Adrenal gland (tissue), 12 donors: ENCODE data around the gene USF1. TPM values are rescaled to one million over a fixed set of nuclear protein-coding genes. Genes with fewer than 3 reads are reported as not detected.

Experiments
- DNase-seq, 7 donors: peaks; one replicate each; pipeline ENCODE4 v3.0.0-alpha.2; 2019 to 2020
- H3K27ac ChIP-seq, 5 donors: fragments of 200-600 bp; sonication (generic) in 4 of 5; 1 replicate in 3 of 5; 2 replicates in 2 of 5; pipeline versions ENCODE4 v1.5.1 to v1.8.0; 2016 to 2020; ENCODE audit warnings: mild to moderate bottlenecking in 1 of 5
- H3K27me3 ChIP-seq: fragments of 200-600 bp; 2 replicates; pipeline ENCODE4 v1.8.0; 2021
- H3K36me3 ChIP-seq, 2 donors: fragments of 200-600 bp; replicated peaks in 1 of 2; 1 replicate in 1 of 2; 2 replicates in 1 of 2; pipeline versions ENCODE4 v1.5.1 to v1.8.0; 2018 to 2022
- H3K4me1 ChIP-seq, 2 donors: fragments of 200-600 bp; replicated peaks in 1 of 2; 1 replicate in 1 of 2; 2 replicates in 1 of 2; pipeline versions ENCODE4 v1.5.1 to v1.8.0; 2018 to 2021
- H3K4me3 ChIP-seq, 4 donors: fragments of 200-600 bp; sonication (generic) in 3 of 4; one replicate each; pipeline ENCODE4 v1.5.1; 2016 to 2018
- H3K9me3 ChIP-seq, 3 donors: fragments of 200-600 bp; sonication (generic) in 1 of 3; replicated peaks in 1 of 3; 1 replicate in 2 of 3; 2 replicates in 1 of 3; pipeline versions ENCODE4 v1.5.1 to v1.8.0; 2016 to 2021
- POLR2A ChIP-seq, 2 donors: fragments of 450-650 bp; IDR thresholded peaks; one replicate each; pipeline ENCODE4 v1.6.1; 2017; ENCODE audit warnings: antibody characterized with exemption in 2 of 2, mild to moderate bottlenecking in 2 of 2, moderate library complexity in 1 of 2
- WGBS, 4 donors: extraction: QIAGEN DNeasy Blood & Tissue Kit in 2 of 4; methylation state at CpG; one replicate each; pipeline versions ENCODE4 v1.1.5 to v1.1.7; 2013 to 2017; 5-methylcytosine and 5-hydroxymethylcytosine counted together
- intact Hi-C, 2 donors: fragments of 100-400 bp; cut with DNase I; formaldehyde crosslinking; loops; one replicate each; pipeline versions ENCODE4 v1.14.1 to v1.15.0; 2022 to 2023
- polyA plus RNA-seq, 3 donors: library from polyadenylated mRNA; stranded (reverse); fragments of 200-250 nt in 2 of 3; fragments of 350-450 nt in 1 of 3; fragmentation: Illumina TruSeq in 1 of 3; extraction: RNeasy Lipid Tissue Mini Kit (QIAGEN cat#74804) in 1 of 3; gene quantifications; one replicate each; pipeline ENCODE4 v1.2.3, GENCODE V29; 2013 to 2014
- total RNA-seq, 9 donors: library from RNA; depleted of rRNA in 4 of 9; stranded (reverse); fragments of >200 nt in 4 of 9; fragments of 120-200 nt in 1 of 9; fragmentation: NEBNext Ultra II Directional in 1 of 9; extraction: Animal tissue kit (Norgen Biotek cat#: 25700) in 1 of 9; gene quantifications; one replicate each; pipeline versions ENCODE4 v1.1.0 to v1.2.4, GENCODE V29; 2013 to 2023
- TF ChIP-seq, protein P1 (sequence below), 6 experiments: fragments of 450-650 bp in 4 of 6; fragments of 200-600 bp in 2 of 6; sonication (generic) in 1 of 6; IDR thresholded peaks; 1 replicate in 5 of 6; 2 replicates in 1 of 6; pipeline versions ENCODE4 v1.5.1 to v1.8.0; 2016 to 2021; ENCODE audit warnings: antibody characterized with exemption in 6 of 6, mild to moderate bottlenecking in 2 of 6, moderate library complexity in 1 of 6
- donor health status: healthy with polysubstance abuse.
- donor health status: Bipolar disorder and iron deficiency.
- donor health status: DM: yes; HTN: yes; CAD: no.
- donor health status: DM: no; HTN: no; CAD: no.
- donor health status: DM: no; HTN: no; CAD: no.
- donor health status: DM: yes; HTN: yes; CAD: no.

Gene USF1
- total and polyA plus RNA-seq, 12 donors, result 41.3 to 153 (median 63.7) TPM

DNA sequence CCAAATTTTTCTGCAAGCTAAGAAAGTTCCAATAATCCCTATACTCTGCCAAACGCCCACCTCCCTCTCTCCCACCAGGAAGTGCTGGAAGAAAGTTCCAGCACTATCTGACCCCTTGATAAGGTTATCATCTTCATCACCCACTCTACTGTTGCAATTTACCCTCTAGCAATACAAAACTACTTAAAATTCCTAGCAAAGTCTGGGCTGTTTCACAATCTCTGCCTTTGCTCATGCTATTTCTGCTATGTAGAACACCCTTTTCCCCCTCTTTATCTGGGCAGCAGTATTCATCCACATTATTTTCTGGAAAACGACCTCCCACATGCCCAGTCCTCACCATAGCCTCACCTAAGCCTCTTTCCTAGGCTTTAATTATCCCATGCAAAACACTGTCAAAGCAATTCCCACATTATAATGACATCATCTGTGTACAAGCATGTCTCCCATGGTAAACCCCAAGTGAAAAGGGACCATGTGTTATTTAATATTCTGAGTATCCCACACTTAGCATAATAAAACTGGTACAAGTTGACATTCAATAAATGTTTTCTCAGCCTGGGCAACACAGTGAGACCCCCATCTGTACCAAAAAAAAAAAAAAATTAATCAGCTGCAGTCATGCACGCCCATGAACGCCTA is 36.8 kb downstream of the USF1 start:
- no peaks in the 10 kb centered on the region for H3K36me3 ChIP-seq
- H3K27me3 ChIP-seq, result no peaks in the 10 kb centered on the region
- H3K4me3 ChIP-seq, result no peak overlapping the region
- intact Hi-C loops, result loop anchor here in 1 of 2 donors (5.0 kb wide), 1 partner anchor 83 kb away; no protein-coding TSS in a partner anchor
- H3K9me3 ChIP-seq, result no peaks in the 10 kb centered on the region
- DNase-seq, result peak in 1 of 7 donors; percentile 3
- H3K4me1 ChIP-seq, result peaks cover 8 to 12% of the 10 kb centered on the region in 2 donors
- TF ChIP-seq, protein P1, sequence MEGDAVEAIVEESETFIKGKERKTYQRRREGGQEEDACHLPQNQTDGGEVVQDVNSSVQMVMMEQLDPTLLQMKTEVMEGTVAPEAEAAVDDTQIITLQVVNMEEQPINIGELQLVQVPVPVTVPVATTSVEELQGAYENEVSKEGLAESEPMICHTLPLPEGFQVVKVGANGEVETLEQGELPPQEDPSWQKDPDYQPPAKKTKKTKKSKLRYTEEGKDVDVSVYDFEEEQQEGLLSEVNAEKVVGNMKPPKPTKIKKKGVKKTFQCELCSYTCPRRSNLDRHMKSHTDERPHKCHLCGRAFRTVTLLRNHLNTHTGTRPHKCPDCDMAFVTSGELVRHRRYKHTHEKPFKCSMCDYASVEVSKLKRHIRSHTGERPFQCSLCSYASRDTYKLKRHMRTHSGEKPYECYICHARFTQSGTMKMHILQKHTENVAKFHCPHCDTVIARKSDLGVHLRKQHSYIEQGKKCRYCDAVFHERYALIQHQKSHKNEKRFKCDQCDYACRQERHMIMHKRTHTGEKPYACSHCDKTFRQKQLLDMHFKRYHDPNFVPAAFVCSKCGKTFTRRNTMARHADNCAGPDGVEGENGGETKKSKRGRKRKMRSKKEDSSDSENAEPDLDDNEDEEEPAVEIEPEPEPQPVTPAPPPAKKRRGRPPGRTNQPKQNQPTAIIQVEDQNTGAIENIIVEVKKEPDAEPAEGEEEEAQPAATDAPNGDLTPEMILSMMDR (IDR thresholded peaks at IDR 0.05), result no peak
- no peak for TF ChIP-seq POLR2A (IDR thresholded peaks at IDR 0.05)
- no peak overlapping the region for H3K27ac ChIP-seq
- 70 to 85% (median 76%) methylated on average over 4 of the region's 4 CpGs for WGBS, 4 donors

DNA sequence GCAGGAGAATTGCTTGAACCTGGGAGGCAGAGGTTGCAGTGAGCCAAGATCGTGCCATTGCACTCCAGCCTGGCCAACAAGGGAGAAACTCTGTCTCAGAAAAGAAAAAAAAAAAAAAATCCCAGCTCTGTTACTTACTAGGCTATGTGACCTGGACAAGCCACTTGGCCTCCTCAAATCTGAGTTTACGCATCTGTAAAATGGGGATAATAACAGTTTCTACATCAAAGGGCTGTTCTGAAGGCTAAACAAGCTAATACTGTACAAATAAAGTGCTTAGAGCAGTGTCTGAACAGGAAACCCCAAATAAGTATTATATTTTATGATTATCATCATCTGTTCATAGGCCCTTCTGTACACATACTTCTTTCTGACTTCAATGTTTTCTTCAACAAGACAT is 38.4 kb downstream of the USF1 start:
- Histone ChIP-seq H3K27me3 (no peaks in the 10 kb centered on the region), H3K9me3 (no peaks in the 10 kb centered on the region), H3K4me3 (no peak overlapping the region), H3K27ac (no peak overlapping the region), H3K36me3 (no peaks in the 10 kb centered on the region), H3K4me1 (no peaks in the 10 kb centered on the region)
- WGBS, 4 donors, result 89 to 99% (median 95%) methylated on average over 2 of the region's 2 CpGs
- TF ChIP-seq, protein P1 (IDR thresholded peaks at IDR 0.05), result no peak
- TF ChIP-seq POLR2A (IDR thresholded peaks at IDR 0.05), result no peak
- intact Hi-C loops, result loop anchor here in 1 of 2 donors (5.0 kb wide), 1 partner anchor 85 kb away; no protein-coding TSS in a partner anchor
- DNase-seq, result no peak

DNA sequence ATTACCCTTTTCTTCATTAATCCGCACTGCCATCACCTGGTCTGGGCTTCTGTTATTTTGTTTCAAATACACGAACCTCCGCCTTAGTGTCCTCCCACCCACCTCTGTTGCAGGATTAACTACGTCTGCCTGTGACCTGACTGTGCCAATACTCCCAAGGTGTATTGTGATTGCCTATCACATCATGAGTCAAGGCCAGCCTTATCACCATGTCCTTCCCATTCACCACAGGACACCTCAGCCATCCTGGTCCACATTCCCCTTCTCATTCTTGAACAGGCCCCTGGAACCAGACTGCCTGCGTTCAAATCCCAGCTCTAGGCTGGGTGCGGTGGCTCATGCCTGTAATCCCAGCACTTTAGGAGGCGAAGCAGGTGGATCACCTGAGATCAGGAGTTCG is 39.2 kb downstream of the USF1 start:
- 86 to 91% (median 89%) methylated on average over 8 of the region's 8 CpGs for WGBS, 4 donors
- no peaks in the 10 kb centered on the region for H3K36me3 ChIP-seq
- H3K27ac ChIP-seq, result no peak overlapping the region
- intact Hi-C loops, result loop anchor here in 1 of 2 donors (5.0 kb wide), 1 partner anchor 86 kb away; no protein-coding TSS in a partner anchor
- peaks cover 2 to 3% of the 10 kb centered on the region in 2 donors for H3K4me1 ChIP-seq
- DNase-seq, result no peak
- no peaks in the 10 kb centered on the region for H3K27me3 ChIP-seq
- no peak overlapping the region for H3K4me3 ChIP-seq
- TF ChIP-seq, protein P1 (IDR thresholded peaks at IDR 0.05), result no peak
- TF ChIP-seq POLR2A (IDR thresholded peaks at IDR 0.05), result no peak
- no peaks in the 10 kb centered on the region for H3K9me3 ChIP-seq

DNA sequence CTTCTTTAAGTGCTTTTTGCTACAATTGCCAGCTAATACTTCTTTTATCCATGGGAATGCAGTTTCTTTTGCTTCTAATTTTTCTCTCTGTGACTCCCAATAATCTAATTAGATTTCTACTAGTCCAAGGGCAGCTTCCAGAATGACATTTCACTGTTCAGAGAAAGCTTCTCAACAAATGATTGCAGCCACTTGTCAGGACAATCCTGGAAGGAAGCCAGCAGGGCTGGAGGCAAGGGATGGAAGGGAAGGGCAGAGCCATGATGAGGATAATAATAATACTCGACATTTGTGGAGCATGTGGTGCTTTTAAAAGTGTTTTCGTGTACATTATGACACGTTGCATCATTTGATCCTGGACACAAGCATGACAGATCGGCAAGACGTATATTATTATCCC is 44.3 kb downstream of the USF1 start:
- H3K27me3 ChIP-seq, result no peaks in the 10 kb centered on the region
- H3K4me3 ChIP-seq, result no peak overlapping the region
- H3K9me3 ChIP-seq, result no peaks in the 10 kb centered on the region
- TF ChIP-seq, protein P1 (IDR thresholded peaks at IDR 0.05), result no peak
- TF ChIP-seq POLR2A (IDR thresholded peaks at IDR 0.05), result no peak
- H3K4me1 ChIP-seq, result peaks cover 8 to 12% of the 10 kb centered on the region in 2 donors
- DNase-seq, result peak in 3 of 7 donors; percentile 33 to 56 (median 55)
- WGBS, 4 donors, result 62 to 75% (median 70%) methylated on average over 5 of the region's 5 CpGs
- intact Hi-C loops, result loop anchor here in 1 of 2 donors (5.0 kb wide), 1 partner anchor 51 kb away; no protein-coding TSS in a partner anchor
- peaks cover 0 to 26% of the 10 kb centered on the region in 2 donors for H3K36me3 ChIP-seq
- H3K27ac ChIP-seq, result no peak overlapping the region
